HEK293 (cell line): ENCODE data around the gene TMEM150B.

Experiments used
- CTCF ChIP-seq: fragments of 450-650 bp; formaldehyde crosslinking; IDR thresholded peaks from 2 replicates; pipeline ENCODE4 v1.5.1; 2016; ENCODE audit warnings: missing biosample characterization, missing genetic modification characterization
- KLF16 ChIP-seq: fragments of 450-650 bp; formaldehyde crosslinking; IDR thresholded peaks from 2 replicates; pipeline ENCODE4 v1.5.1; 2017; ENCODE audit warnings: missing biosample characterization, missing genetic modification characterization
- MZF1 ChIP-seq: fragments of 450-650 bp; formaldehyde crosslinking; IDR thresholded peaks from 2 replicates; pipeline ENCODE4 v1.5.1; 2017; ENCODE audit warnings: missing biosample characterization, missing genetic modification characterization, borderline replicate concordance
- PBX3 ChIP-seq: sonication (generic); formaldehyde crosslinking; IDR thresholded peaks from 2 replicates; pipeline ENCODE4 v1.8.1; 2022; ENCODE audit warnings: mild to moderate bottlenecking, moderate library complexity, missing genetic modification reagents
- PRDM6 ChIP-seq: fragments of 450-650 bp; formaldehyde crosslinking; IDR thresholded peaks from 2 replicates; pipeline ENCODE4 v1.5.1; 2017; ENCODE audit warnings: missing biosample characterization, missing genetic modification characterization
- REST ChIP-seq: fragments of 450-650 bp; formaldehyde crosslinking; IDR thresholded peaks from 2 replicates; pipeline ENCODE4 v1.5.1; 2016; ENCODE audit warnings: missing biosample characterization, missing genetic modification characterization
- SP2 ChIP-seq: fragments of 450-650 bp; formaldehyde crosslinking; IDR thresholded peaks from 2 replicates; pipeline ENCODE4 v1.5.1; 2016; ENCODE audit warnings: missing biosample characterization, missing genetic modification characterization
- TCF7L2 ChIP-seq: IDR thresholded peaks from 2 replicates; pipeline ENCODE4 v1.6.1; 2011; ENCODE audit warnings: low read depth, mild to moderate bottlenecking, inconsistent platforms, low read length, moderate library complexity, borderline replicate concordance
- ZBTB11 ChIP-seq: fragments of 450-650 bp; formaldehyde crosslinking; conservative IDR thresholded peaks from 2 replicates; pipeline ENCODE4 v1.5.1; 2016; ENCODE audit warnings: low read depth, missing biosample characterization, missing genetic modification characterization
- ZNF114 ChIP-seq: fragments of 450-650 bp; formaldehyde crosslinking; IDR thresholded peaks from 2 replicates; pipeline ENCODE4 v1.5.0; 2017; ENCODE audit warnings: missing biosample characterization, missing genetic modification characterization
- ZNF239 ChIP-seq: fragments of 450-650 bp; formaldehyde crosslinking; IDR thresholded peaks from 2 replicates; pipeline ENCODE4 v1.5.1; 2016; ENCODE audit warnings: missing biosample characterization, missing genetic modification characterization
- ZNF629 ChIP-seq: fragments of 450-650 bp; formaldehyde crosslinking; IDR thresholded peaks from 2 replicates; pipeline ENCODE4 v1.5.1; 2017; ENCODE audit warnings: missing biosample characterization, missing genetic modification characterization

- TF ChIP-seq ZNF239 (no peak), PRDM6 (tag by site-specific recombination) (no peak), ZNF114 (tag by site-specific recombination) (no peak), KLF16 (tag by site-specific recombination) (no peak), PBX3 (CRISPR knock-in tag) (no peak), CTCF (tag by site-specific recombination) (no peak), ZBTB11 (no peak), TCF7L2 (no peak), ZNF629 (tag by site-specific recombination) (no peak), MZF1 (no peak), SP2 (tag by site-specific recombination) (no peak), REST (tag by site-specific recombination) (no peak)
These were observed 58.7 kb downstream of the TMEM150B start for GRCh38 chr19:55266404-55266803.
